HAP-1 (cell line): Measurements from ENCODE around the gene EGLN1.
"Not testable (repeated sequence)": the region's sequence is repeated elsewhere in the genome, so short reads cannot be mapped to it uniquely, and the experiment has no call there.

Experiments used
- DNase-seq, 2 experiments: peaks; one replicate each; pipeline ENCODE4 v3.0.0-alpha.2; 2016 to 2020; ENCODE audit warnings: low spot score in 2 of 2
- H3K27me3 ChIP-seq: fragments of 250-450 bp; sonication (Bioruptor Pico); 2 replicates; pipeline ENCODE4 v1.5.1; 2020; ENCODE audit warnings: low read depth, mild to moderate bottlenecking, moderate library complexity
- H3K36me3 ChIP-seq: fragments of 250-450 bp; sonication (Bioruptor Pico); replicated peaks from 2 replicates; pipeline ENCODE4 v1.5.1; 2020; ENCODE audit warnings: mild to moderate bottlenecking
- H3K4me1 ChIP-seq: fragments of 250-450 bp; sonication (Bioruptor Pico); 2 replicates; pipeline ENCODE4 v1.5.1; 2020; ENCODE audit warnings: mild to moderate bottlenecking
- H3K4me3 ChIP-seq: fragments of 250-450 bp; sonication (Bioruptor Pico); 2 replicates; pipeline ENCODE4 v1.5.1; 2020; ENCODE audit warnings: mild to moderate bottlenecking, moderate library complexity
- H3K9me3 ChIP-seq: fragments of 250-450 bp; sonication (Bioruptor Pico); 2 replicates; pipeline ENCODE4 v1.5.1; 2020; ENCODE audit warnings: mild to moderate bottlenecking, moderate library complexity
- in situ Hi-C: fragments of 300-500 bp; cut with MboI; formaldehyde crosslinking; loops from 3 replicates; pipeline ENCODE4 v1.14.3; 2020; ENCODE audit warnings: low sequenced_read_pairs, inconsistent platforms, mixed read lengths

Gene EGLN1

GRCh38 chr1:231354330-231355020 is 67.6 kb downstream of the EGLN1 start:
- no peak for DNase-seq

GRCh38 chr1:231353086-231353485 is 69.0 kb downstream of the EGLN1 start:
- Histone ChIP-seq H3K27me3 (no peaks in the 10 kb centered on the region), H3K9me3 (no peaks in the 10 kb centered on the region), H3K36me3 (peaks cover 49% of the 10 kb centered on the region), H3K4me3 (no peak overlapping the region), H3K4me1 (peaks cover 8% of the 10 kb centered on the region)
- in situ Hi-C loops = no loop called here
- DNase-seq = no peak

More at GRCh38 chr1:231354330-231355020, 67.6 kb downstream of the EGLN1 start:
- Histone ChIP-seq H3K36me3 (peaks cover 36% of the 10 kb centered on the region), H3K4me3 (no peak overlapping the region), H3K27me3 (no peaks in the 10 kb centered on the region), H3K4me1 (peaks cover 8% of the 10 kb centered on the region), H3K9me3 (no peaks in the 10 kb centered on the region)
- in situ Hi-C loops = loop anchor here (5.0 kb wide), 1 partner anchor 233 kb away; no protein-coding TSS in a partner anchor

DNA sequence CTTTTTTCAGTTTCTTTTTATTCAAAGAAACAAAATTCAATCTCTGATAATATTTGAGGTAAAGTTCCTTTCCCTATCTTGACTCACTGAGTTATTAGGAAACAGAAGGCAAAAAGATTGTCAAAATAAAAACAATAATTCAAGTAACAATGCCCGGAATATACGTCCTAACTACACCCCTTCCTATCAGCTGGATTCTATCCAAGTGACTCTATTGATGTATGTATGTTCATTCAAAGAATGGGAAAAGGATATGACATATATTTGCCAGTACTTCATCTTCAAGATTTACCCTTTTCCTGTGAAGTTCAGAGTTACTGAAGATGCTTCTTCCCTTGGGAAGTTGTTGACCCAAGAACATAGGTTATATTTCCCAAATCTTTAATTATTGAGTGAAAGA is 70.3 kb downstream of the EGLN1 start:
- peaks cover 55% of the 10 kb centered on the region for H3K36me3 ChIP-seq
- H3K9me3 ChIP-seq = no peaks in the 10 kb centered on the region
- no peak overlapping the region for H3K4me3 ChIP-seq
- peaks cover 8% of the 10 kb centered on the region for H3K4me1 ChIP-seq
- H3K27me3 ChIP-seq = no peaks in the 10 kb centered on the region
- no peak for DNase-seq
- in situ Hi-C loops = no loop called here

- H3K4me1 ChIP-seq, H3K27me3 ChIP-seq, H3K9me3 ChIP-seq, H3K4me3 ChIP-seq, in situ Hi-C loops, DNase-seq: not testable (repeated sequence)
- H3K36me3 ChIP-seq = peaks cover 60% of the 10 kb centered on the region
Observed at GRCh38 chr1:231348856-231349255, 73.2 kb downstream of the EGLN1 start.

DNA sequence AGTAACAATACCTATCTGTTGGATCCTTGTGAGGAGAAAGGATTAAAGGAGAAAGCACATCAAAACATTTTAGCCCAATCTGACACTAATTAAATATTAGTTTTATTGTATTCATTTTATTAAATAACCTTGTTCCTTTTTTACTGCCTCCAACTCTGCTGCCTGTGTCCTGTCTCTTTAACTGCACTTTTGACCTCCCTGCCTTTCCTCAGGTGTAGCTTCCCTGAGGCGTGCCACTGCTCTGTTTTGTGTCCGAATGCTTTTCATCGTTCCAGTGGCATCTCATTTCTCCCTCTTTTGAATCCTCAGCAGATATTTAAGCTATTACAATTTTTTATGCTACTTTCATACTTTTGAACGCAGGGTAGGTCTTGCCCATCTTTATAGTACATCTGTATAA is 73.6 kb downstream of the EGLN1 start:
- H3K4me1 ChIP-seq = no peaks in the 10 kb centered on the region
- H3K36me3 ChIP-seq = peaks cover 60% of the 10 kb centered on the region
- DNase-seq = no peak
- H3K4me3 ChIP-seq = no peak overlapping the region
- in situ Hi-C loops = no loop called here
- H3K9me3 ChIP-seq = no peaks in the 10 kb centered on the region
- no peaks in the 10 kb centered on the region for H3K27me3 ChIP-seq

DNA sequence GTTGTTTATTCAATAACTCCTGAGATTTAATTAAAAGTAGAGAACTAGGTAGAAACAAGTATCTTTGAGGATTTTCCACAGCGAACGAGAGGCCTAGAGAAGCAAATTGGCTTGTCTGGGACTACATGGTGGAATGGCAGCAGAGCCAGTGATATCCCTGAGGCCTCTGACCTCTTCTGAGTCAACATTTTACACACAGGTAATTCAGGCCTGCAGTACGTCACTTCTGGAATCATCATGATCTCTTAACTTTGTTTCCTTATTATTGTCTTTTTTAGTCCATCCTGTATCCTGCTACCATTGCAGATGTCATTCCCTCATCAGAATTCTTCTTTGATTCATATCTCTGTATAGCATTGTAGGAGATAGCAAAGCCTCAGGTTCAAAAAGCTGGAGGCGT is 74.1 kb downstream of the EGLN1 start:
- Histone ChIP-seq H3K9me3 (no peaks in the 10 kb centered on the region), H3K4me3 (no peak overlapping the region), H3K27me3 (no peaks in the 10 kb centered on the region), H3K4me1 (no peaks in the 10 kb centered on the region), H3K36me3 (peaks cover 58% of the 10 kb centered on the region)
- in situ Hi-C loops = no loop called here
- DNase-seq = no peak

GRCh38 chr1:231340328-231341013 is 81.6 kb downstream of the EGLN1 start:
- Histone ChIP-seq H3K9me3 (no peaks in the 10 kb centered on the region), H3K4me1 (peaks cover 3% of the 10 kb centered on the region; the same call in 1 of the 2 replicates), H3K36me3 (peaks cover 24% of the 10 kb centered on the region), H3K4me3 (no peak overlapping the region), H3K27me3 (no peaks in the 10 kb centered on the region)
- DNase-seq = no peak
- in situ Hi-C loops = no loop called here

DNA sequence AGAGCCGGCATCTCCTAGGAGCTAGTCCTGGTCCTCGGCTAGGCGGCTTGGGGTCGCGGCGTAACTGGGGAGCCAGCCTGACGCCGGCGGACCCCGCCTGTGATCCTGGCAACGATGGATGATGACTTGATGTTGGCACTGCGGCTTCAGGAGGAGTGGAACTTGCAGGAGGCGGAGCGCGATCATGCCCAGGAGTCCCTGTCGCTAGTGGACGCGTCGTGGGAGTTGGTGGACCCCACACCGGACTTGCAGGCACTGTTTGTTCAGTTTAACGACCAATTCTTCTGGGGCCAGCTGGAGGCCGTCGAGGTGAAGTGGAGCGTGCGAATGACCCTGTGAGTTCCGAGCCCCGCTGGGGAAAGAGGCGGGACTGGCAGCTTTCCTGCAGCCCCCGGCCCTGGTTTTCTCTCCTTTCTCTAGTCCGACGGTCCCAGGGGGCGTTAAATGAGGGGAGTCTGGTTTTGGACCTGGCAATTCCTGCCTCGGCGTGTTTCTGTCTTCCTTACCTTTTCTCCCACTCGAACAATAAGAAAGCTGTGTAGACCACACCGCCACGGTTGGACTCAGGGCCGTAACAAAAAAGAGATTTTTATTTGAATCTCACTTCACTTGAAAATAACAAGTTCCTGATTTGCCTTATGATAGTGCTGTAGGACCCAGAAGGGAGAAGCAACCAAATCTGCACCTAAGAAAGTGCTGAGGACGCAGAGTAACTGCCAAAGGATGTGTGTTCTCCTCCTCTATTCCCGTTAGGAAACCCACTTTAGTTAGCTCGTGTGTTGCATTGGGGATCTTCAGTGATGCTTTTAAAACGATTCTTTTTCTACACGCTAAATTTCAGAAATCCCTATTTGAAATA is 83.6 kb downstream of the EGLN1 start, which contains the start of gene SPRTN:
SPRTN (plus strand) TSS at position 24 of the 859 bp plus-strand sequence; CDS start at position 115, 91 bp downstream.
- in situ Hi-C loops = no loop called here
- Histone ChIP-seq H3K4me1 (peaks cover 4% of the 10 kb centered on the region), H3K36me3 (peaks cover 22% of the 10 kb centered on the region), H3K4me3 (peak within 1 kb of the TSS; percentile 79), H3K9me3 (no peaks in the 10 kb centered on the region), H3K27me3 (no peaks in the 10 kb centered on the region)
- DNase-seq = peak in 1 of 2 experiments; percentile 28

- peak within 1 kb of the TSS; percentile 79 for H3K4me3 ChIP-seq
- no peaks in the 10 kb centered on the region for H3K9me3 ChIP-seq
- DNase-seq = peak; percentile 93 to 95
- peaks cover 16% of the 10 kb centered on the region for H3K36me3 ChIP-seq
- in situ Hi-C loops = no loop called here
- peaks cover 12% of the 10 kb centered on the region for H3K4me1 ChIP-seq
- no peaks in the 10 kb centered on the region for H3K27me3 ChIP-seq
Observed at GRCh38 chr1:231337472-231338269, 84.4 kb downstream of the EGLN1 start, which contains the start of gene EXOC8. TSS of gene EXOC8 (minus strand) at chr1:231337852. CDS start at chr1:231337745, 107 bp downstream.

DNA sequence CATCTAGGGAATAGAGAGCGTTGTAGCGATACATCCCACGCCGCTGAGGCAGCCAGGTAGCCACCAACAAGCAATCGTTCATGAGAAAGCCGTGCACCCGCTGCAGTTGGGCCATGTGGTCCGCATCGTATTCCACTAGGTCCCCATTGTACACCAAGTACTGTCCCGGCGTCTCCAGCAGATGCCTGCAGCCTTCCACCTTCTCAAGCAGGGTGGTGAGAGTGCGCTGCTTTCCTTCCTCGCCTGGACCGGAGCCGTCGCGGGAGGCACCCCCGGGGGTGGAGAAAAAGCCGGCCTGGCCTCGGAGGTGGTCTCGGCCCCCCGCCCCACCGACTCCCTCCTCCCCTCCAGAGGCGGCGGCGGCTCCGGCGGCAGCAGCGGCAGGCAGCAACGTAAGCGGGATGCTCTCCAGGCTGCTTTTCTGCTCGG is 85.0 kb downstream of the EGLN1 start:
- DNase-seq = no peak

DNA sequence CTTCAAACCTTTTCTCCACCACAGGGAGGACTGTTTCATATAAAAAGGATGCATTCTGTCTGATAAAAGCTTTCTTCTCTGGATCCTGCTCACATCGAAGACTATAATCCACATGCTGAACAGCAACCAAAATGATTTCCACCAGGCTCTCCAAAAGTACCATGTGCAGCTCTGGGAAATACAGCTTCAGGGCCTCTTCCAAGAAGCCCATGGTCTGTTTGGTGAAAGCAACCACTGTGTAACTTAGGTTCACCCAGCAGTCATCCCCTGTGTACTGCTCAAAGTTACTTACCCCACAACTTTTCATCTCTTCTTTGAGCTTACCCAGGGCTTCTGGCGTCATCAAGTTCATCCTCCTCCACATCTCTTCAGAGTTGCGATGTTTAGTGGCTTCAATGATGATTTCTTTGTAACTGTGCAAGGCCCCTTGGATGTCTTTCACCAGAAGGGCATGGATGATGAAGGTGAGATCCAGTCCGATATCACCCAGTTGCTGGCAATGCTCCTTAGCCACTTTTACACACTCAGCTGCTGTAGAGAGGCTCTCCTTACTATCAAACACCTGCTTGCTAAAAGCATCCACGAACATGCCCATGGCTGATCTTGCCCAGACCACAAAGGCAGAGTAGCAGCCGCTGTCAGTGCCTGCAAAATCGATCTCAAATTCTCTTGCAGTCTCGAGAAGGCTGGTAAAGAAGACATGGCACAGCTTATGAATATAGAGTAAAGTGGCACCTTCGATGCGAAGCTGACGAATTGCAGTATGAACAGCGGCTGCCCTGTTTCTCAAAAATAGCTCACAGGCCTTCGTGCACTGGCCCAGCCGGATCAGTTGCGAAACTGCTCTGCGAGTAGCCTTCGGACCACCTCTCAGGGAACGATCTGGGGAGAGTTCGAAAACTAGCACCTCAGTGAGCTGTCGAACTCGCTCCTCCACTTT is 86.2 kb downstream of the EGLN1 start:
- H3K36me3 ChIP-seq = peaks cover 2% of the 10 kb centered on the region
- H3K4me1 ChIP-seq = peaks cover 14% of the 10 kb centered on the region
- in situ Hi-C loops = no loop called here
- no peaks in the 10 kb centered on the region for H3K27me3 ChIP-seq
- H3K4me3 ChIP-seq = peak overlapping the region; percentile 79
- H3K9me3 ChIP-seq = no peaks in the 10 kb centered on the region
- DNase-seq = peak in 1 of 2 experiments; percentile 22

More for the DNA sequence above, 85.0 kb downstream of the EGLN1 start:
- in situ Hi-C loops = no loop called here
- H3K36me3 ChIP-seq = peaks cover 14% of the 10 kb centered on the region
- H3K4me1 ChIP-seq = peaks cover 14% of the 10 kb centered on the region
- peak overlapping the region; percentile 79 for H3K4me3 ChIP-seq
- no peaks in the 10 kb centered on the region for H3K27me3 ChIP-seq
- no peaks in the 10 kb centered on the region for H3K9me3 ChIP-seq

DNA sequence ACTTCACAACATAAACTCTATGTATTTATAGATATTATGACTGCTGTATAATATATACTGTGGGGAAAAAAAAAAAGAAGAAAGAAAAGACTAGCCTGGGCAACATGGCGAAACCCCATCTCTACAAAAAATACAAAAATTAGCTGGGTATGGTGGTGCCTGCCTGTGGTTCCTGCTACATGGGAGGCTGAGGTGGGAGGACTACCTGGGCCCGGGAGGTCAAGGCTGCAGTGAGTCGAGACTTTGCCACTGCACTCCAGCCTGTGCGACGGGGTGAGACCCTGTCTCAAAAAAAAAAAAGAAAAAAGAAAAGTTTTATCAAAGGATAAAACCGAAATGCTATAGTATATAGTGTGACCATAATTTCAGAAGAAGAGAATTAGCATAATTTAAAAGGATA is 87.1 kb downstream of the EGLN1 start:
- DNase-seq = no peak
- Histone ChIP-seq H3K4me1 (peaks cover 11% of the 10 kb centered on the region), H3K4me3 (peak overlapping the region; percentile 79), H3K36me3 (no peaks in the 10 kb centered on the region; the same call in 1 of the 2 replicates), H3K9me3 (no peaks in the 10 kb centered on the region), H3K27me3 (no peaks in the 10 kb centered on the region)
- in situ Hi-C loops = no loop called here
